Muscle of arm (tissue), 12 donors: ENCODE measurements around the gene WDR77. TPM values are rescaled to one million over a fixed set of nuclear protein-coding genes. Genes with fewer than 3 reads are reported as not detected.

ENCODE experiments used
- DNase-seq: peaks from one replicate; pipeline ENCODE4 v3.0.0-alpha.2; 2013
- polyA plus RNA-seq, 12 donors: library from polyadenylated mRNA; unstranded; fragments of 120-200 nt; gene quantifications; one replicate each; pipeline ENCODE4 v1.2.1, GENCODE V29; 2013; ENCODE audit not compliant: insufficient read length in 12 of 12

WDR77 gene
- polyA plus RNA-seq, 12 donors = 31.2 to 45.2 (median 37.6) TPM; not detected in 1

DNA sequence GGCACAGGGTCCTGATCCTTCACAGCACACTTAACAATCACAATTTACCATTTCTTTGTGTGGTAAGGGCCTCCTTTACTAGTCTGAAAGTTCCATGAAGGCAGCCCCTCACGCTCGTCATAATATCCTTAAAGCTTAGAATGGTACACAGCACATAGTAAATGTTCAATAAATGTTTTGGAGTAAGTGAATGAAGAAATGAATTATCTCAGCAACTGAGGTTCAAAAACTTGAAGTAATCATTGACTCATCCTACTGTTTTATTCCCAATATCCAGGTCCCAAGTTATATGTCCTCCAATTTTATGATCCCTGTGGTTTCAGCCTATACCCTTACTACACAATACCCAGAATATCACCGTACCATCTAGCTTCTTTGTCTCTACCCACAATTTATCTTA lies 22.5 kb upstream of the WDR77 start:
- no peak for DNase-seq

DNA sequence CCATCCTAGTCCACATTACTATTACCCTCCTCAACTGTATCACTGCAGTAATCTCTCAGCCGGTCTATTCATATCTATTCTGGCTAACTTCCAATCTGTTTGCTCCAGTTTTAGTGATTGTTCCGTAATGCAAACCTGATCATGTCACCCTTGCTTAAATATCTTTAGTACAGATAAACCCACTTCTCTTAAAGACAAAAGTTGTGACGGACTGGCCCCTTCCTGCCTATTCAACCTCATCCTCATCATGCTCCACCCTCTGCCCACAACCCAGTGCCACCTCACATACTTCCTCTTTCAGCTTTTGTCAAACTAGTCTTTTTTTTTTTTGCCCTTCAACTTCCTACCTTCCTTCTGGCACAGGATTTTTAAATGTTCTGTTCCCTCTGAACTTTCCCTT lies 22.0 kb upstream of the WDR77 start:
- no peak for DNase-seq

DNA sequence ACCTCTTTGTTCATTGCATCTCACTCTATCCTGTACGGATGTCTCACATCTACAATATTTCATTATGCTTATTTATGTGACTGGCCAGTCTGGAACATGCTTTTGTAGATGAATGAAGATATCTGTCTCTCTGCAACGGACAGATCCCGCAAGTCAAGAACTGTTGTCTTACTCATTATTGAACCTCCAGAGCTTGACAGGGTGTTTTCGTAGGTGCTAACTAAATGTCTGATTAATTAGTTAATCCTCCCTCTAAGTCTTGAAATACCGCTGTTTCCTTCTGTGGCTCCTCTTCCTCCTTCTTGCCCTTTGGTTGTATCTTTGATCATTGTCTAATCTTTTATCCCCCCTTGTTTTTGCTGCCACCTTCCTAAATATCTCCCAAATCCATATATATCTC lies 21.5 kb upstream of the WDR77 start:
- DNase-seq = no peak

DNA sequence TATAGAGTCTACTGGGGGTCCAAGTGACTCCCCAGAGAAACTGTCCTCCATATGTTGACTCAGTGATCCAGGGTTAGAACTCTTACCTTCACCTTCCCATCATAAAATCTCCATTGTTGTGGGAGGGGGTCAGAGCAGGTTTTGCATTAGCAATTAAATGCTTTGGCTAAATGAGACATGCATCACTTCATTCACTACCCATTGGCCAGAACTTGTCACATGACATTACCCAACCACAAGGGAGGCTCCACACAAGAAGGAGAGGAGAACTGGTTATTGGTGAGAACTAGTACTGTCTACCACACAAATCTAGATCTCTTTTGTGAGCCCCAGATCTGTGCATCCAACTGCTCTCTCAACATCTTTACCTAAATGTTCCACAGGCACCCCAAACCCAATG lies 20.5 kb upstream of the WDR77 start:
- DNase-seq = no peak

DNA sequence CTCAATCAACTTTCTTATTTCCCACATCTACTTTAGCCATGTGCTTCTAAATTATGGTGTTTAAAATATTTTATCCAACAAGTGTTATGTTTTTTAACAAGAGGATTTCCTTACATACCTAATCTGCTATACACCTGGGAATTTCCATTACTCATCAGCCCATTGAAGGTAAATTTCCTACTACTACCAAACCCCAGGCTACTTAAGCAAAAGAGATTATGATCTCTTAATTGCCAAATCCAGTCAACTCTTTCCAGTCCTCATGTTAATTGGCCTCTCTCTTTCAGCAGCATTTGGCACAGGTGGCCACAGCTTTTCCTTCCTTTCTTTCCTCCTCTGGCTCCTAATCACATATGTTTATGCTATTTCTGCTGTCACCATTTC lies 19.7 kb upstream of the WDR77 start:
- DNase-seq = no peak

DNA sequence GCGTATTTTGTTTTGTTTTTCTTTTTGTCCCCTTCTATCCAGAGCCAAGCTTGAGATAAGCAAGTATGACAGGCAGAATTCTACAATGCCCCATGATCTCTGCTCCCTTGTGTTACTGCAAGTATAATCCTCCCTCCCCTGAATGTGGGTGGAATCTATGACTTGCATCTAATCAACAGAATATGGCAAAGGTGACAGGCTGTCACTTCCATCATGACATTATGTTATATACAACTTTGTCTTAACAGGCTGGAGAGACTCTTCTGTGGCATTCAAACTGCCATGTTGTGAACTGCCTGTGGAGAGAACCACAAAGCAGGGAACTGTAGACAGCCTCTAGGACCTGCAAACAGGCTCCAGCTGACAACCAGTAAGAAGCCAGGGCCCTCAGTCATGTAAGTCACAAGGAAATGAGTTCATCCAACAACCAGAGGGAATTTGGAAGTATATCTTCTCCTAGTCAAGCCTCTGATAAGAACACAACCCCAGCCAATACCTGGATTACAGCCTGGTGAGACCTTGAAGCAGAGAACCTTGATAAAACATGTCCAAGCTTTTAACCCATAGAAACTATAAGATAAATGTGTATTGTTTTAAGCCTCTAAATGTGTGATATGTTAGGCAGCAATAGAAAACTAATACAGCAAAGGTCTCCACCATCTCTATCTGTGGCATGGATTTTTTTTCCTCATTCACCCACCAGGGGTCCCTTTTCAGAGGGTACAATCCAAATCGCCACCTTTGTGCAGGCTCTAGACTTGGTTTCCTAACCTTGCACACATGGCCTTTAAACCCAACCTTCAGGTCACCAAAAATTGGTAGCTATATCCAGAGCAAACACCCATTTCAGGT lies 19.0 kb upstream of the WDR77 start:
- no peak for DNase-seq

DNA sequence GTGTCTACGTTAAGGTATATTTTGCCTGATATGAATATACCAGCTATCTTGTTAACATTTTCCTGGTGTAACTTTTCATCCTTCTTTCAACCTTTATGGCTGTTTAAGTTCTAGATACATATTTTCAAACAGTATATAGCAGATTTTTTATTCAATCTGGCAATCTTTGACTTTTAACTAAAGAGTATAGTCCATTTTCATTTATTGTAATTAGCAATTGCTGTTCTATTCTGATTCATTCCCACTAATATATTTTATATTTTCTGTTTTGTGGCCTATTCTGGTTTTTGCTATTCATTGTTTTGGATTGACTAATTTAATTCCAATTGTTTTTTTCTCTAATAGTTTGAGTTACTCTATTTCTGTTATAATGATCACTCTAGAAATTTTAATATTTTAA lies 17.4 kb upstream of the WDR77 start:
- no peak for DNase-seq

DNA sequence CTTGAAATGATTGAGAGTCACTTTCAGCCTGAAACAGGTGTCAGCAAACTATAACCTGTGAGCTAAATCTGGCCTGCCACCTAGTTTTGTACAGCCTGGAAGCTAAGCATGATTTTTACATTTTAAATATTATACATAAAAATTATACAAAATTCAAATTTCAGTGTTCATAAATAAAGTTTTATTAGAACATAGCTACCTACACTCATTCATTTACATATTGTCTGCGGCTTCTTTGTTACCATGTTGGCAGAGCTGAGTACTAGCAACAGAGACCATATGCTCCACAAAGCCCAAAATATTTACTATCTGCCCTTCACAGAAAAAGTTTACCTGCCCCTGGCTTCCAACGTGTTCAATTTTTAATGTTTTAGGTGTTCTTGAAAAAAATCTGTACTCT lies 16.7 kb upstream of the WDR77 start:
- no peak for DNase-seq

DNA sequence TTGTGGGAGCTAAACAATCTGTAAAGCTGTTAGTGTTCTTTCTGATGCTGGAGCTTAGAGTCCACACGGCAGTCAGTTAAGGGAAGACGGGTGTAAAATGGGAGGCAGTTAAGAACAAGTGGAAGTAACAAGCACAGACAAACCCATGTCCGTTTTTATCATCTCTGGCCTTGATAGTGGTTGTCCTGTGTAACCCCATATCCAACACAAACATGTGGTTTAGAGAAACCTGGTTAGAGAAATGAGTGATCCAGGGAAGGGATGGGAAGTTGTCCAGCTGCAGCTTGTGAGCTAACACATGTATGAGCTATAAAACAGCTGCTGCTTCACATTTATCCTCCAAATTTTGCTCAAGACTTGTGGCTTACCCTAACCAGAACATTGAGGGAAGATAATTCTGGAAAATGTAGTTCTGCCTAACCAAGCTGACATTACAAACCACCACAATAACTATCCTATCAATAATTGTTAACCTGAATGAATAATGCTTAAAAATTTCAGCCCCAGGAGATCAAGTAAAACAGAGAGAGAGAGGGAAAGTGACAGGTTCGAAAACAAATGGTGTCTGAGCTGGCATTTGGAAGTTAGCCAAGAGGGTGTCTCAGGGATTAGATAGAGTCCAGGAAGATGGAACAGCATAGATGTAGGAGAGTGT lies 14.1 kb upstream of the WDR77 start:
- no peak for DNase-seq

DNA sequence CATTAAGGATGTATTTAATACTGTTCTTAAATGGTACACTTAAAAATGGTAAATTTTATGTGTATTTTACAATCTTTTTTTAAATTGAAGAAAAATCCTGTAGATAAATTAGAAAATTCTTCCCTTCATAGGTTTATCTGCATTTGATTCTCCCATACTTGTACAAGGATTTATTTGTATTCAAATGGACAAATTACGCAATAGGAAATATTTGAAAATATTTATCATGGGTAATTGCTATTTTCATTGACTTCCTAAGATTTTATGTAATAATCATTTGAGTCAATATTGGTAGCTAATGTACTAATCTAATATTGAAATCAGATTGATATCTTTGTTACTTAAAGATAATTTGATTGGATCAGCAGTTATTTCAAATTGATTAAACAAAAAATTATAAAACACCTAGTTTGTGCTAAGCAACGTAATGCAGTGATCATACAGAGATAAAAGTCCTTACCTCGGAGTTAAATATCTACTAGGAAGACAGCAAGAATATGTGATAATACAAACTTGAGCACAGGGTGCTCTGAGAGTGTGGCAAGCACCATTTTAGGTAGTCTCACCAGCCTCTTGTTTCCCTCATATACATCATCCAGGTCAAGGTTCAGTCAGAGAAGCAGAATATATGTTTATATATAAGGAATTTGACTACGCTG lies 13.4 kb upstream of the WDR77 start:
- no peak for DNase-seq

DNA sequence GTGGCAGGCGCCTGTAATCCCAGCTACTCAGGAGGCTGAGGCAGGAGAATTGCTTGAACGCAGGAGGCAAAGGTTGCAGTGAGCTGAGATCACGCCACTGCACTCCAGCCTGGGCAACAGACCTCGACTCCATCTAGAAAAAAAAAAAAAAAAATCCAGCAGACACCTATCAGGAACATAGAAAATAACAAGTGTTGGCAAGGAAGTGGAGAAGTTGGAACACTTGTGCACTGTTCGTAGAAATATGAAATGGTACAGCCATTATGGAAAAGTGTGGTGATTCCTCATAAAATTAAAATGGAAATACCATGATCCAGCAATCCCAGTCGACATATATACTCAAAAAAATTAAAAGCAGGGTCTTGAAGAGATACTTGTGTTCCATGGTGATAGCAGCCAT lies 12.7 kb upstream of the WDR77 start:
- no peak for DNase-seq

DNA sequence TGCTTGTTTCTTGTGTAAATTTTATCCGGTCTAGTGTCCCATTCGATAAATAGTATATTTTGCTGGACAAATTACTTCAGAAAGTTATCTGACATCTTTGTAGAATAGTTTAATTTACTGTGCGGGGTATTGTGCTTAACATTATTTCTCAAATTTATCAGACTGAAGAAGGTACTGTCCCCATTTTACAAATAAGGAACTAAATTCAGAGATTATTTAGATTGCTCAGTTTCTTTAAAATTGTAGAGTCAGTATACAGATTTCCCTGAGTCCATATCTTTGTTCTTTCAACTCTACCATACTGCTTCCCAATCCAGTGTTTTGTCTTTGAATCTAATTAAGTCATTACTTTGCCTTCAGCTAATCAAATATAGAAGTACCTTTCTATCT lies 6.6 kb upstream of the WDR77 start:
- no peak for DNase-seq

DNA sequence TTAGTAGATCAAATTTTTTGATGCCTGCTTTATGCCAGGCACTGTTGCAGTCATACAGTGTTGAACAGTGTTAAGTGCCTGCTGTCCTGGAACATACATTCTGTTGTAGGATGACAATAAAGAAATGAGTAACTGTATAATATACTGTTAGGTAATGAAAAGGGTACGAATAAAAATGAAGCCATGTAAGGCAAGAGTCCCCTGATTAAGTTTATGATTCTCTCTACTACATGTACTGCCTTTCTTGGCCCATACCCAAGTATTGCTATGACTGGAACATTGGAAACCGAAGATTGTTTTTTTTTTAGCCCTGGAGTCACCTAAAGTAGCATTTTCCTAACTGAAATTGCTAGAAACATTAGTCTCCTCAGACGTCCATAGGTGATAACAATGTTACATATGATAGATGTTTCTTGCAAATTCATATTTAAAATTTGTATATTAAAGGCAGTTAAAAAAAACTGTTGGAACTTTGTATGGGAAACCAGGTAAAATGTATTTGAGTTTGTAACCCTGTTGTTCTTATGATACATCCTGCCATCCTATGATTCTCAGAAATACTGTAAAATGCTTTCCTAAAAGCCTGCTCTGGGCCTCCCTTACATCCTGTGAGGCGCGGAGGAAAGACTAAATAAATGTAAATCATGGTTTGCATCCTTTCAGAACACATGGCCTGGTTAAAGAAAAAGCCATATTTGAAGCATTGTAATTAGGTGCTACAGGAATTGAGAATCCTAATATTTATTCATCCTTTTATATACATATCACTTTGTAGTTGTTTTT lies 6.0 kb upstream of the WDR77 start:
- no peak for DNase-seq

DNA sequence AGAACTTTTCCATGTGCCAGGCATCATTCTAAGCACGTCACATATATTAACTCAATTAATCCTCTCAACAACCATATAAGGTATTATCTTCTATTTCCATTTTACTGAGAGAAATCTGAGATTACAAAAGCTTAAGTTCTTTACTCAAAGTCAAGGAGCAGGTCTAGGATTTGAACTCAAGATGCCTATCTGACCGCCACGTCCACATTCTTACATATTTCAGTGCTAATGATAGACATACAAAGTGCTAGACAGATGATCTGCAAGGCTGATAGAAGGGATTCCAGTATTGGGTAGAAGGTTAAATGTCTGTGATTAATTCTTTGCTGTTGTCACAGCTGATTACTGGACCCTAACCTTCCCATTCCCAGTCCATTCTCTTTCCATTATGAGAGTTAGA lies 4.7 kb upstream of the WDR77 start:
- DNase-seq = no peak

DNA sequence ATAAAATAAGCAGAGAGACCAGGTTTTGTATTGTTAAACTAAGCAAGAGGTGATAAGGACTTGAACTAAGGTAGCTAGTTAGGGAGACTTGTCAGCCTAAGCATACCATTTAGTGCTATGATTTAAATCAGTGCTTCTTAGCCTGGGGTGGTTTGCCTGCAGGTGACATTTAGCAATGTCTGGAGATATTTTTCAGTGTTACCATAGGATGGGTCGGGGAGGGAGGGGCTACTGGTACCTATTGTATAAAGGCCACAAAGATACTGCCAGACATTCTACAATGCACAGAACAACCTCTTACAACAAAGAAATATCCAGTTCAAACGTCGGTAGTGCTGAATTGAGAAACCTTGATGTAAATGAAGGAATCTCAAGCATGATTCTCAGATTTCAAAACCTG lies 3.5 kb upstream of the WDR77 start:
- DNase-seq = no peak

DNA sequence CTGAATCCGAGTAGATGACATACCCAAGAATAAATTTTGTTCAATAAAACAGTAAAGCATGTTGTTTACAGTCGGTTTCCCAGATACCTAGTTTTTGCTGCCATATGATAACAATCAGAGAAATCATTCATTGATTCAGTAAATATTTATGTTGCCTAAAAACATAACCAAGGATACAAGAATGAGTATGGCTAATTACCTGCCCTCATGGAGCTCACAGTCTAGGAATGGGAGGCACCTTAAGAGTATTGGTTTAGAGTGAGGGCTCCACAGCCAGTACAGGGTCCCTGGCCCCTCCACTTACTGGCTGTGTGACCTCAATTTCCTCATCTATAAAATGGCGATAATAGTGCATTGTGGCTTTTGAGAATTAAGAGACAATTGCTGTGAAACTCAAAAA lies 1.1 kb upstream of the WDR77 start:
- DNase-seq = no peak

DNA sequence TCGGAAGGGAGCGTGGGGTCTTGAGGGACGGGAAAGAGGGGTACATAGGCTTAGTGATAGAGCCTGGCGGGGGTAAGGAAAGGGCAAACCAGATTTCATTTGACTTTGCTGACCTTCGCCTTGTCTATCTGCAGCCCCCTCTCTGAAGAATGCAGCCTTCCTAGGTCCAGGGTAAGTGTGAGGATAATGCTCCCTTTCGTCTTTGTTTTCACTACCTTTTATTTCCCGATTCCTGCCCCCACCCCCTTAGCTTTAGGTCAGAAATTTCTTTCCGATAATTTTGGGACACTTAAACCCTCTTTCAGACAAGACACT lies 604 bp upstream of the WDR77 start:
- DNase-seq = no peak

DNA sequence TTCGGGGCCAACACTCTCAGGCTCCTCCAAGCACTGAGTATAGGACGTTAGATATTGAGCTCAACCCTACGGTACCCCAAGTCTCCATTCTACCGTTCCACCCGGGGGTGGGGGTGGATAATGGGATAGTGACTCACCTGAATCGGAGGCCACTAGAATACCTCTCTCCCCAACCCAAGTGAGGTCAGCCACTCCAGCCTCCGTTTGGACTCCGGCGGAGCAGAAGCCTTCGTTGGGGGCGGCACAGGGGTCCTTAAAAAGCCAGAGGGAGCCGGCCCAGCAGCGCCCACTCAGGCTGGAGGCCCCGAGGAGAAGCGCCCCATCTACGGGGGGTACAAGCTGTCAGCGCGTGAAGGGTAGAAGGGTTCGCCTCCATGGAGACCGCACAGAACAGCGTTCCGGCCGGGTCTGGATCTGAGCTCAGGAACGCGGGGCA lies 556 bp downstream of the WDR77 start:
- no peak for DNase-seq

DNA sequence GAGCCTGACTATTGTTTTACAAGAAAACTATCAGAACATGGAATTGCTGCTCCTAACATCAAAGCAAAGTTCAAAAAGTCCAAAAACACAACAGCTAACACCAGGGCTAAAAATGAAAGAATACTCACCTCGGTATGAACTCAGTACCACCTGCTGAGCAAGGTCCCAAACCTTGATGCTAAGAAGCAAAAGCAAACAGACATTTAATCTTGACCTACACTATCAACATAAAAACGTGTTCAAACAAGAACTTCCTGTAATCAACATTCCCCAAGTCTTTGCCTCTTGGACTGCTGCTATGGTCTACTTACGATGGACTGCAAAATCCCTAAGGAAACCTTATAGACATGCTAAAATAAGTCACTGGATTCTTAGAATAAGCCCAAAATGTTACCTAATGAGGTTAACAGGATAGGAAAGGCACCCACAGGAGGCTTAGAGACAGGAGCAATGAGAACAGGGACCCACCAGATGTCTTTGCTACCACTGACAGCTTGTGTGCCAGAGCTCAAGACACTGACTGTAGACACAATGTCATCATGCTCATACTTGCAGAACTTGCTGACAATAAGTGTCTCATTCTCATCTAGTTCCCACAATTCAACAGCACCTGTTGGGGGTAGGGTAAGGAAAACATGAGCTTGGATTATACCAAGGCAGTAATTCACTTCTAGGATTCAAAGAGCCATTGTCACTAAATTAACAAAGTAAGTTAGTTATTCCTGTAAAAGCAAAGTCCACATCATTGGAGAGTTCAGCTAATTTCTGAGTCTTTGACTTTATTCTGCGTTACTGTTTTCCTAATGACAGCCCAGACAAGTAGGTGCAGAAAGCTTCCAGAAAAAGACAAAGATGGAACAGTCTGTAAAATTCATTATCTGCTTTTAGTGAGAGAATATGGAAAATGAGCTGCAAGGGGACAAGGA lies 1.8 kb downstream of the WDR77 start:
- DNase-seq = no peak

DNA sequence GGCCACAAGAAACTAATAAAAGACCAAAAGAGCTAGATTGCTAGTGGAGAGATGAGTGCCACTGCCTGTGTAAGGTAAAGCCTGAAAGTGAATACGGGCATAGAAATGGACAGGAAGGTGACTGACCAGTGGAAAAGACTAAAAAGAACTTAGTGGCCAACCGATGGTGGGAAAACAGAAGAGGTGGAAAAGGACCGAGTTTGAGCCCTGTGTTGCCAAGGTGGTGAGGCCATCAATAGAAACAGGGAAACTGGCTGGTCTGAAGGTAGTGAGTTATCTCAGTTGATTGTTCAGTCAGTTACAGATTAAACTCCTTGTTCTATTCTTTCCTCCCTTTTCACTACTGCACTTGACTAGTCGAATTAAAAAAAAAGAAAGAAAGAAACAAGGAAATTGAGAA lies 2.5 kb downstream of the WDR77 start:
- no peak for DNase-seq

DNA sequence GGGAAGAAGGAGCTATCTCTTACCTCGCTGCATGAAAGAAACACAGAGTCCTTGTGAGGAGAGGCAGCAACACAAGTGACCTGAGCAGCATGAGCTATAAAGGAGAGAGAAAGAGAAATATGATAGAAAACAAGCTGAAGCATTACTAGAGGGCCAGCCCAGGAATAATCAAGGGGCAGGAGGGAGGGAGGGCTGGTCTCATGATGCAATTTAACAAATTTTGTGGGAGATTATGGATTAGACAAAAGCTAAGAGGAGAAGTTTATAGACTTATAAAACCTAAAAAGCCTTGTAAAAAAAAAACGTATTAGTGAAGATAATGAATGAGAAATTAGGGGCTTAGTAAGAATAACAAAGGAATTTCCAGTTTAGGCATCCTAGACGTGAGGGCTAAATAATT lies 5.0 kb downstream of the WDR77 start:
- no peak for DNase-seq
